Measurements from ENCODE around the gene HACD3.

Gene HACD3, protein sequence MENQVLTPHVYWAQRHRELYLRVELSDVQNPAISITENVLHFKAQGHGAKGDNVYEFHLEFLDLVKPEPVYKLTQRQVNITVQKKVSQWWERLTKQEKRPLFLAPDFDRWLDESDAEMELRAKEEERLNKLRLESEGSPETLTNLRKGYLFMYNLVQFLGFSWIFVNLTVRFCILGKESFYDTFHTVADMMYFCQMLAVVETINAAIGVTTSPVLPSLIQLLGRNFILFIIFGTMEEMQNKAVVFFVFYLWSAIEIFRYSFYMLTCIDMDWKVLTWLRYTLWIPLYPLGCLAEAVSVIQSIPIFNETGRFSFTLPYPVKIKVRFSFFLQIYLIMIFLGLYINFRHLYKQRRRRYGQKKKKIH

DNA sequence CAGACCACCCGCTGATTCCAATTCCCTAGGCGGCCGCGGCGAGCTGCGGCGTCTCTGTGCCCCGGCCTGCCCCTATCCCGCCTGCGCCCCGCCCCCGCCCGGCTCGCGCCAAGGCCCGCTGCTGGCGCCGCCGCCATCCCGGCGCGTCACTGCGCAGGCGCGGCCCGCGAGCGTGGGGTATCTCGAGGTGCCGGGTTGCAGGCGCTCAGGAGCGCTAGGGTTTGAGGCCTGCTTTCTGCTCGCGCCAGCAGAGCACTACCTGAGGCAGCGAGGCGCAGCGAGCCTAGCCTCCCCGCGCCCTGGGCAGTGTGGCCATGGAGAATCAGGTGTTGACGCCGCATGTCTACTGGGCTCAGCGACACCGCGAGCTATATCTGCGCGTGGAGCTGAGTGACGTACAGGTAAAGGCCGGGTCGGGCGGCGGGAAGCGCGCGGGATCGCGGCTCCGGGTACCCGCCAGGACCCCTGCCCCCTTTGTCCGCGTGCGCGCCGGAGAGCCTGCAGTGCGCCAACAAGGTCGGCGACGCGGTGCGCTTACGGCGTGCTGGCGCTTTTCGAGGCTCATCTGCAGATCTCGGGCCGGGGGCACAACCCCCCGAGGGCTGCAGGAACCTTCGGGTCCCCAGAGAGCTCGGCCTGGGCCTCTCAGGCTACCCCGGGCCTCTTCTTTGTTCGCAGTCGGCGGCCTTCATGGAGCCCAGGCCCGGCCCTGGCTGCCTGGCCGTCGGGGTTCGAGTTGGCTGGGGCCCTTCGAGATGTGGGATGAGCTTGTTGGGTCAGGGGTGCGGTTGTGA lies at the start of gene HACD3:
Gene HACD3, plus strand, starts transcription at position 146 of the 794 bp plus-strand sequence. Its CDS starts 169 bp downstream, at position 315.
- peak; percentile 69 for DNase-seq (ENCODE audit: low read depth)

DNA sequence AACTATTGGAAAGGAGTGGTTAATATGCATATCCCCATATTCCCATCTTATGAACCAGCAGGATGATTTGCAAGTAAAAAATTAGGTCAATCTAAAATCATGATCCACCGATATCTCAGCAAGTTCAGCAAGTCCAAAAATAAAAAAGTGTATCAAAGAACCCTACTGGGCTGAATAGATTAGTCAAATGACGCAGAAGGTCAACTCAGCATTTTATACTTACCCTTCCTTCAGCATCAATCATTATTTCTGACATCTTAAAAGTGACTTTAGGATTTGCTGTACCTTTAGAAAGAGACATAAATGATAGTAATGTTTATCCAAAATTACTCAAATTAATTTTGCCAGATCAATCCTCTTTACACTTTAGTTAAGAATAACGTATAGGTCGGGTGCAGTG lies 45.4 kb upstream of the HACD3 start:
- DNase-seq (ENCODE audit: low read depth), result no peak

DNA sequence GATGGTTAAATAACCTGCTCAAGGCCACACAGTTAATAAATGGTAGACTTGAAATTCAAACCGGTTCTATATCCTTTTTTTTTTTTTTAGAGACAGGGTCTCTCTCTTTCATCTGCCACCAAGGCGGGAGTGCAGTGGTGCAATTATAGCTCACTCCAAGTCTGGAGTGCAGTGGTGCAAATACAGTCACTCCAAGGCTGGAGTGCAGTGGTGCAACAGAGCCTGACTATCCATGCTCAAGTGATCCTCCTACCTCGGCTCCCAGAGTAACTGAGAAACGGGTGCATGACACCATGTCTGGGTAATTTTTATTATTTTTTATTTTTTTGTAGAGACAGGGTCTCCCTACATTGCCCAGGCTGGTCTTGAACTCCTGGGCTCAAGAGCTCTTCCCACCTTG lies 36.2 kb upstream of the HACD3 start:
- DNase-seq (ENCODE audit: low read depth), result no peak

DNA sequence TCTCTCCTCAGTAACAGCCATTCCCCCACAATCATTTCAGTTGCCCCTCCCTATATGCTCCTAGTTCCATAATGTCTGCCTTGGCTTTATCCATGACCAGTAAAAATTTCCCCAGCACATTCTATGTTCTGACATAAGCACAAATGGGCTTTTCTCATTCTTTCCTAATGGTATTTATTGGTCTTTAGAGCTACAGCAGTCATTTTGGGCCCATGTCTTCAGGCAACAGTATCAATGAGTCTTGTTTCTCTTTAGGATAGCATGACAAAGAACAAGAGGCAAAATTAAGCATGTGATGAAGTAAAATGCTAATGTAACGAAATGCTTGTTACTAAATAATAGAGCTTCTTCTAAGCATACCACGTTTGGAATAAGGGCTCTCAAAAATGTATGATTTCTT lies 20.9 kb upstream of the HACD3 start:
- DNase-seq (ENCODE audit: low read depth), result no peak

DNA sequence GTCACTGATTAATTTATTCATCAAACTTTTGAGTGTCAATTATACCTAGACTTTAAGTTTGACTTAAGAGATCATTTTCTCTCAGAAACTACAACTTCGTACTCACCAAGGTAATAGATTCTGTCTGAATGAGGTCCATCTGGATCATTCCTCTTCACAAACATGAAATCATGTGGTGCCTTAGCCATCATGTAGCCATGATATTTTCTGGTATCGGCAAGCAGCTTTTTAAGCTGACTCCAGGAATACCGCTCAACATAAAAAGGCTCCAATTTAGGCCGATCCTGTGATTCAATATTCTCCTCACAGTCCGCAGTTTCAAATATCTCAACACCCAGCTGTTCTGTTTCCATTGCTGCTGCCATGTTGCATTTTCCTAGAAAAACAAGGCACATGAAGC lies 18.1 kb upstream of the HACD3 start:
- DNase-seq (ENCODE audit: low read depth), result no peak

DNA sequence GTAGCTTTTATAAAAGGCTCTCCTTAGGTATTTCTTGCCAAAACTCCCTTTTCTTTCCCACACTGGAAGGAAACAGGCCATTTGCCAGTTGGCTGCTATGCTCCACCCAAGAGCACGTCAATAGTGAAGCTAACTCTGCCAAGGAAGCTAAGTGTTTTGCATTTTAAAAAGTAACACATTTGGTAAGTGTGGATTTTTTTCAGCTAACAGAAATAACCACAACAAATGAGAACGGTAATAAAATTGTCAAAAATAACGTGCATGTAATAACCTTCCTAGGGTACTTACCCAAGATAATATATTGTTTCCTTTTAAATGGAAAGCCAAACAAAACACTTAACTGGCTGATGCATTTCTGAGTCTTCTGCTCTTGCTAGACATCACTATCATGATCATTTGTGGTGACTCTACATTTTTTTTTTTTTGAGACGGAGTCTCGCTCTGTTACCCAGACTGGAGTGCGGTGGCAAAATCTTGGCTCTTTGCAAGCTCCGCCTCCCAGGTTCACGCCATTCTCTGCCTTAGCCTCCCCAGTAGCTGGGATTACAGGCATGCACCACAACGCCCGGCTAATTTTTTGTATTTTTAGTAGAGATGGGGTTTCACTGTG lies 17.4 kb upstream of the HACD3 start:
- no peak for DNase-seq (ENCODE audit: low read depth)

DNA sequence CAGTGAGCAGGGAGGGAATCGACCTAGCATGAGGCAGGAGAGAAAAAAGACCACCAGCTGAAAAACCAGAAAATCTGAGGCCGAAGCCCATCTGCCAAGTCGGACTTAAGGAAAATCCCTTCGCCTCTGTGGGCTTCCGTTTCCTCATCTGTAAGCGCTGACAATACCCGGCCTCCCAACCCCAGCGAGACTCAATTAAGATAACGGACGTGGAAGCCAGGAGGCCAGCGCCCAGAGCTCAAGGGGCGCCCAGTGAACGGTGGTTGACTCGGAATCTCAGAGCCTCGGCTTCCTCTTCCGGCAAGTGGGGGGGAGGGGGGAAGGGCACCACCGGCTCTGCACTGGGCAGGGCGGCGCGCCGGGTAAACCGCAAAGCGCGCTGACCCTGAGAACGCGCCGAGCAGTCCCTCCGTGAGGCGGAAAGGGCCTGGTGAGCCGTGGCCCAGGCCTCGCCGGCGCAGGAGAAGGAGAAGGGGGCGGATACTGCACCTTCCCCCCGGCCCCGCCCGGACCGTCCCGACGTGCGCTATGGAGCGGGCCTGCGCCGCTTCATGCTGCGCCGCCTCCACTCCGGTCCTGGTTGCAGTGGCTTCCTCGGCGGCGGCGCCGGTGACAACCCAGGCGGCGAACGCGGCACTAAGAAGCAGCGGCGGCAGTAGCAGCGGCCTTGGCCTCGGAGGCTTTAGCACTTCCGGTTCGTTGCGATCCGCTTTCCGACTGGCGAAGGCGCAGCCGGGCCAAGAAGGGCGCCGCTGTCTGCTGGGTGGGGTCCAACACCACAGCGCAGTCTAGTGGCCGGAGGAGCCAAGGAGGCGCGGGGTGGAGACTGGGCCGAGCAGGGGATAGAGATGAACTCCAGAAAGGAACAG lies 13.0 kb upstream of the HACD3 start, which contains the start of gene DPP8:
Gene DPP8, minus strand, starts transcription at position 693 of the 869 bp plus-strand sequence. CDS start 5,136 bp downstream, outside the sequence.
- DNase-seq (ENCODE audit: low read depth), result peak; percentile 94

DNA sequence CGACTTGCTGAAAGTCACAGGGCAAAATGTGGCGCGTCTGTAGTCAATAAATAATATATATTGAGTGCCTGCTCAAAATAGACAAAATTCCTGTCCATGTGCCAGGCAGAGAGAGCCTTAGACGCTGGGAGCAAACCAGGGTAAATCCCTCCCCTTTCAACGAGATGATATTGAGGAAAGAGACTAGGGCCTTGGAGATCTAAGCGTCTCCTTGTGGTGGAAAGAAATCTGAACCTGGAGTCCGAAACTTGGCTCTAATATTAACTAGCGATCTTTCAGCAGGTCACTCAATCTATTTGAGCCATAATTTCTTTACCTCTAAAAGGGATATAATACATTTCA lies 12.4 kb upstream of the HACD3 start:
- DNase-seq (ENCODE audit: low read depth), result no peak

DNA sequence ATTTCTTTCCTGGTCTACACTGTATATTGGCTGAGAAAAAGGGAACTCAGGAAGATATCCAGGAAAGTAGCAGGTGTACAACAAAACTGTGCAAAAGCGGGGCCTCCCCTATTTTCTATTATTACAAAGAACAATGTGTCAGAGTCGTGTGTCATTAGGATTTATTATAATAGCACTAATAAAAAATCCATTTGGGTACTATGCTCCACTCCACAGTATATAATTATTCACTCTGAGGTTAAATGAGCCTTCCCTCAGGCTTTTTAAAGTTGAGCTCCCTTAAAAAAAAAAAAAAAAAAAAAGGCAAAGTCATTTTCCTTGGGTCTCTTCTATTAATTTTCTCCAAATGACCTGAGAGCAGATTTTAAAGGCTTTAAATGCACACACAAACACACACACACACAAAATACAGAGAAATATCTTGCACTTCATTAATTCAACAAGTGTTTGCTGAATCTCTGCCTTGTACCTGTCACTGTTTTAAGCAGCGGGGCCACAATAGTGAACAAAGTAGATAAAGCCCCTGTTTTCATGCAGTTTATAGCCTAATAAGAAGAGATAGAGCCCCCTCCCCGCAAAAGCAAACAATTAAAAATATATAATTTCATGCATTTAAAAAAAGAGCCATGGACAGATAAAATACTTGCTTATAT lies 11.5 kb upstream of the HACD3 start:
- no peak for DNase-seq (ENCODE audit: low read depth)

DNA sequence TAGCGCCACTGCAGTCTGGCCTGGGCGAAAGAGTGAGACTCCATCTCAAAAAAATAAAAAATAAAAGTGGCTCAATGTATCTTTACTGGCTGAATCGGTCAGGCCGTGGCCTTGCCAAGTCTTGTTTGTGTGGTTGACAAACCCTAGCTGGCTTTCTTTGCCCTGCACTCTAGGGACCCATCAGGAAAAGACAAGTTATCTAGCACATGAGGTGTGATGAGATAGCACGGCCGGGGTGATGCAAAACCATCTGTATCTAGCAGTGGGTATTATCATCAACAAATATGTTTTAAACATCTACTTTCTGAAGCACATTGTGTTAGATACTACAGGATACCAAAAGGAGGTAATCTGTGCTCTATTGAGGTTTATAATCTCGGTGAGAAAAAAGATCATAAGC lies 8.9 kb upstream of the HACD3 start:
- DNase-seq (ENCODE audit: low read depth), result no peak

DNA sequence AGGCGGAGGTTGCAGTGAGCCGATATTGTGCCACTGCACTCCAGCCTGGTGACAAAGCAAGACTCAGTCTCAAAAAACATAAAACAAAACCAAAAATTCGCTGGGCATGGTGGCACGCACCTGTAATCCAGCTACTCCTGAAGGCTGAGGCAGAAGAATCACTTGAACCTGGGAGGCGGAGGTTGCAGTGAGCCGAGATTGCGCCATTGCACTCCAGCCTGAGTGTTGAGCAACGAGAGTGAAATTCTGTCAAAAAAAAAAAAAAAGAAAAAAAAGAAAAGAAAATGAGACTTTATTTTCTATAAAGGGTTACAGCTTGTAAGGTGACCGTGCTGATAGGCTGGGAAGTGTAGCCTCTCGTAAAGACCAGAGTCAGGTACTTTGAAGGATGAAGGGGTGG lies 6.0 kb upstream of the HACD3 start:
- no peak for DNase-seq (ENCODE audit: low read depth)

DNA sequence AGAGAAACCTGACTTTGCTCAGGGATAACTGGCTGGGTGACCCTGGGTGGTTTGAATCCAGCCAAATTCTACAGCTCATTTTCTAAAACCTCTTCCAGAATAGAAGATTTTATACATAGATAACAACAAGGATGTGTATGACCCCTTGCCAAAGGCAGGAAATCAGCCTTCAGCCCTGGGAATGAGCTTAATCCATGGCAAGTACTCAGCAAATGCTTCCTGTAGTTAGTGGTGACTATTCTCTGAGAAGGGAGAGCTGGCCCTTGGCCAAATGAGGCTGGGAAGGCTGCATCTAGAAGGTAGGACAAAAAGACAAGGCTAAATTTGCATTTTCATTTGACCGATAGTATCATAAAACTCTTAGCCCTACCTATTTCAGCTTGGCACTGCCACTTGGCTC lies 4.6 kb upstream of the HACD3 start:
- no peak for DNase-seq (ENCODE audit: low read depth)

DNA sequence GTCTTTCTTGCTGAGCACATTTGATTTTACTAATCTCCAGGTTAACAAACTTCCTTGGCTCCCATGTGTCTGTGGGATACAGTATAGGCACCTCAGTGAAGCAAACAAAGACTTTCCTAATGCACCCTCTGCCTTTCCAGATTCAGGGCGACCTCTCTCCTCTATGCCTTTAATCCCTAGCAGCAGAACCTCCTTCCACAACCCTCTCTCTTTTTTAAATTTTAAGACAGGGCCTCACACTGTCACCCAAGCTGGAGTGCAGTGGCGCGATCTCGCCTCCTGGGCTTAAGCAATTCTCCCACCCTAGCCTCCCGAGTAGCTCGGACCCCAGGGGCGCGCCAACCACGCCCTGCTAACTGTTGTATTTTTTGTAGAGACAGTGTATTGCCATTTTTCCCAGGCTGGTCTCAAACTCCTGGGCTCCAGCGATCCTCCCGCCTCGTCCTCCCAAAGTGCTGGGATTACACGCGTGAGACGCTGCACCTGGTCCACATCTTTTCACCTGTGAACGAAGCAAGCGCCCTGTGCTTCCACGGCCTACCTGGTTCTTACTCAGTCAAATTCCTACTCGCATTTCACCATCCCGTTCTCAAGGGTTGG lies 1.7 kb upstream of the HACD3 start:
- DNase-seq (ENCODE audit: low read depth), result no peak

DNA sequence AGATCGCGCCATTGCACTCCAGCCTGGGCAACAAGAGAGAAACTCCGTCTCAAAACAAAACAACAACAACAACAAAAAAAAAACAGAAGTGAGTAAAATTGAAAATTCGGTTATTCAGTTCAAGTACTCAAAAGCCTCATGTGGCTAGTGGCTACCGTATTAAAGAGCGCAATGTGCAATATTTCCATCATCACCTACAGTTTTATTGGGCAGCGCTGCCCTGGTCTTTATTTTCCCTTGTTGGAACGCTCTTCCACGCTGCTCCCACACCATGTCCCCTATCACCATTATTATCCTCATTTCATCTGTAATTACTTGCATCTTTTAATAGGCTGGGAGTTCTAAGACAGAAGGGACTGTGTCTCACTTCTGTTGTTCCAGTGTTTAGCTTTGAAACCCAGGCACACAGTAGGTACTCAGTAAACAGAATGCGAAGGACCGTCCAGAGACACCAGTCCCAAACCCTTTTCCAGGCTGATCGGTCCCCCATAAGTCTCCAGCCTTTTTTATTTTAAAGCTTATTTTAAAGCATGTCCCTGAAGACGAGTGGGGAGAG lies 423 bp upstream of the HACD3 start:
- no peak for DNase-seq (ENCODE audit: low read depth)

DNA sequence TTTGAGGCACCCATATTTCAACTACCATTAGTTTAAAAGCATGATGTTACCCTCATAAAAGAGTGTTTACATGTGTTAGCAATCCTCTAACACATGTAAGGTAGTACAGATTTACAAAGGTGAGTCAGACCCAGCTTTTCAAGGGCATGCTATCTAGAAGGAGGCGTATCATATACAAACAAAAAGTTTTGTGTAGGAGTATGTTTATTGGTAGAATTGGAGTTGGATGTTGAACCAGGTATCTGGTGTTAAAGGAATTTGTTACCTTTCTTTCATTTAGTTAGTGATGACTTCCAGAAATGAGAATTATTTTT lies 2.4 kb downstream of the HACD3 start:
- no peak for DNase-seq (ENCODE audit: low read depth)

DNA sequence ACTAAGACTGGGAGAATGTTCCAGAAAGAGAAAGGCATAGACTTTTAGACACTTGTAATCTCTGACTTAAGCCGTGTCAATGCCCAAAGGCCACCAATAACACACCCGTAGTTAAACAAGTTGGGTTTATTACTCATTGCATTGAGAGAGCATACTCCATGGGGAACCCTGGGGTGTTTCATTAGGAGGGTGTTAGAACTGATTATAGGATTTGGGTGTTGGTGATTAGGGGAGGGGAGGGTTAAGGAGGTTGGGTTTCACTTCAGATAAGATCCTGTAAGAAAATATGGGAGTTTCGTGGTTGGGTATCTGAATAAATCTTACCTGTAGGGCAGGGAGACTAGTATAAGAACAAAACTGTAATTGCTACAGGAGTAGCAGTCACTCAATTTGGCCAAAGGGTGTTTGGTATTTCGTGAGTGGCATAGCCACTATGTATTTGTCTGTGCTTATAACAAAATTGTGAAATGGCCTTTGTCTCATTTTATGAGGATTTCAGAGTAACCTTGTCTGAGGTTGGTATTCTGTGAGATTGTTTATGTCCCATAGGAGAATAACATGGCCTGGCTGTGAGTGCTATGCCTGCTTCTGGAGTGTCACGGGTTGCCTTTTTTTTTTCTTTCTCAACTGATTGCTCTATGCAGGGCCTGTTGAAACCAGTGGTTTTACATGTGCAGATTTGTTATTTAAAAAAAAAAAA lies 2.9 kb downstream of the HACD3 start:
- no peak for DNase-seq (ENCODE audit: low read depth)

DNA sequence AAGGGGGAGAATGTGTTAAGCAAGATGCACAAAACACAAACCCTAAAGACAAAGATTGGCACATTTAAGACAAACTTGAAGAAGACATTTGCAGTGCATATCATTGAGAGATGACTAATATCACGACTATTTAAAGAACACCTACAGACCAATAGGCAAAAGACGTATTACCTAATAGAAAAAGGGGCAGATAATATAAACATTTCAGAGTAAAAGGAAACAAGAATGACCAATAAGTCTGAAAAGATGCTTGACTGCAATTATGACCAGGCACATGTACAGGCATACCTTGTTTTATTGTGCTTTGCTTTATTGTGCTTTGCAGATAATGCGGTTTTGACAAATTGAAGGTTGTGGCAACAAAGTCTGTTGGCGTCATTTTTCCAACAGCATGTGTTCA lies 4.9 kb downstream of the HACD3 start:
- DNase-seq (ENCODE audit: low read depth), result no peak

DNA sequence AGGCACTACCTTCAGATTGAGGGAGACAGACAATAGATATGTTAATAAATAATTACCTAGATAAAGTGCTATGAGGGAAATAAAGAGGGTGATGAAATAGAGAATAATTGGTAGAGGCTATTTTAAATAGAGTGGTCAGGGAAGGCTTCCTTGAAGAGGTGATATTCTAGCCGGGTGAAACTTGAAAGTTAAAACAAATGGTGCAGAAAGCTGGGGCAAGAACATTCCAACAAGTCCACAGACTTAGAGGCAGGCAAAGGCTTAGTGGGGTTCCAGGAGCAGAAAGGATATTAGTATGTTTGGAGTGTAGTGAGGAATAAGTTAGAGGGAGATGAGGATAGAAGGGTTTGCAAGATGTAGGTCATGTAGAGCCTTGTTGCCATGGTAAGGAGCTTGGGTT lies 10.1 kb downstream of the HACD3 start:
- no peak for DNase-seq (ENCODE audit: low read depth)

DNA sequence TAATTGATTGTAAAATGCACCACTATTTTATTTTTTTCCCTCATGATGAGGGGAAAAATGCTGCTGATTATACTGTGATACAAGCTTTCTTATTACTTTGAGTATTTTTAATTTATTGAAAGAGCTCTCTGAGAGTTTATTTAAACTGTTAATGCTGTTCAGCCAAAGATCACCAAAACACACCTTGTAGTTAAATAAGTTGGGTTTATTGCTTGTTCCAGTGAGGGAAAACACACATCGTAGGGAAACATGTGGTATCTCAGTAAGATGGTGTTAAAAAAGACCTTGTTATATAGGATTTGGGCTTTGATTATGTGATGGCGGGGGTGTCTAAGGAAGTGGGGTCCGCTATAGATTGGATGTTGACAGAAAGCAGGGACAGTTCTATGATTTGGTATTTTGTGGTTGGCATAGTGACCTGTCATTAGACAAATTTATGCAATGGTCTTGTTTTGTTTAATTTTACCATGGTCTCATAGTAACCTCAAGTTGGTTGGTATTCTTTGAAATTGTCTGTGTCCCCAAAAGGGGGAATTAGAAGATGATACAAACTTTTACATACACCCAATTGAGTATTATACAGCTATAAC lies 11.1 kb downstream of the HACD3 start:
- DNase-seq (ENCODE audit: low read depth), result no peak

DNA sequence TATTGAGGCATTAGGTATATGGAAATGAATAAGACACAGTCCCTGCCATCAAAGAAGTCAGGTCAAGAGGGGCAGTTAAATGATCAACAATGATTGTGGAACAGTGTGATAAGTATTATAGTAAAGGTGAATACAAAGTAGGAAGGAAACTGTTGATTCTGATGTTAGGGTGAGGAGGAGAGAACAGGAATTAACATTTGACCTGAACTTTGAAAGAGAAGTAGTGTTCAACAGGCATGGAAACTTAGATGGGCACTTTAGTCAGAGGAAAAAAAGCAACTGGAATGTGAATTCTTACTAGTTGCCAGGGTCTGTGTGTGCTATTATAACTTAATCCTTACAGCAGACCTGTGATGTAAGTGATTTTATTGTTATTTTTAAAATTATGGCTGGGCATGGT lies 17.6 kb downstream of the HACD3 start:
- no peak for DNase-seq (ENCODE audit: low read depth)
